GM12801 (cell line): ENCODE data around the gene TBC1D26.

Source experiments
- CTCF ChIP-seq: IDR thresholded peaks from one replicate; pipeline ENCODE4 v1.5.1; 2011; ENCODE audit warnings: control low read depth; ENCODE audit not compliant: insufficient read length; ENCODE audit errors: extremely low read depth

The TBC1D26 gene

GRCh38 chr17:15742921-15743320, 10.8 kb downstream of the TBC1D26 start:
- TF ChIP-seq CTCF = no peak

GRCh38 chr17:15744074-15744676, 12.1 kb downstream of the TBC1D26 start:
- TF ChIP-seq CTCF = no peak

- TF ChIP-seq CTCF = no peak
Observed at GRCh38 chr17:15744885-15745284, 12.8 kb downstream of the TBC1D26 start.

- TF ChIP-seq CTCF = no peak
Observed at GRCh38 chr17:15776871-15777270, 44.8 kb downstream of the TBC1D26 start.

- no peak for TF ChIP-seq CTCF
Observed at GRCh38 chr17:15777297-15777696, 45.2 kb downstream of the TBC1D26 start.

- TF ChIP-seq CTCF = no peak
Observed at GRCh38 chr17:15777717-15778116, 45.6 kb downstream of the TBC1D26 start.

GRCh38 chr17:15779119-15779518, 47.0 kb downstream of the TBC1D26 start:
- no peak for TF ChIP-seq CTCF
